NCI-H1436 treated with DMSO at 0.1 percent for 48 hours (cell line): ENCODE measurements around the gene FAM156A.
"Not testable (repeated sequence)": the region's sequence is repeated elsewhere in the genome, so short reads cannot be mapped to it uniquely, and the experiment has no call there.

Experiments used
- DNase-seq: peaks from one replicate; lab custom pipeline; 2025; lab: John Stamatoyannopoulos, UW

Gene FAM156A

DNA sequence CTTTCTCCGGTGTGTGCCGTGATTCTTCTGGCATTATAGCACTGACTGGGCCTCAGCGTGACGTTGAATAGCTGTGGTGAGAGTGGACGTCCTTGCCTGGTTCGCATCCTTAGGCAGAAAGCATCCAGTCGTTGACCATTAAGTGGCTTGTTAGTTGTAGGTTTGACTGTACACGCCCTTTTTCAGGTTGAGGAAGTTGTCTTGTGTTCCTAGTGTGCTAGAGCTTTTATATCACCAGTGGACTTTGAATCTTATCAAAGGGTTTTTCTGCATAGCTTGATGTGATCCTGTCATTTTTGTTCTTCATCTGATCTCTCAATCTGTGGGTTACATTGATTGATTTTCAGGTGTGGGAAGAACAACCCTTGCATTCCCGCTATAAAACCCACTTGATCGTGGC lies 52.8 kb downstream of the FAM156A start:
- DNase-seq: not testable (repeated sequence)
